HepG2 (cell line): ENCODE measurements around the gene MRFAP1L1. TPM values are rescaled to one million over a fixed set of nuclear protein-coding genes. Genes with fewer than 3 reads are reported as not detected.

Experiments
- RARA ChIP-seq: IDR thresholded peaks from 2 replicates; pipeline ENCODE4 v1.6.1; 2016; ENCODE audit warnings: missing genetic modification reagents, missing compliant biosample characterization
- SALL2 ChIP-seq: sonication (generic); formaldehyde crosslinking; IDR thresholded peaks from 2 replicates; pipeline ENCODE4 v1.8.1; 2023; ENCODE audit warnings: mild to moderate bottlenecking, missing genetic modification reagents, inconsistent platforms
- SKIL ChIP-seq: sonication (generic); formaldehyde crosslinking; IDR thresholded peaks from 2 replicates; pipeline ENCODE4 v1.8.0; 2022; ENCODE audit warnings: missing genetic modification reagents, mild to moderate bottlenecking, moderate library complexity, borderline replicate concordance
- ZFP82 ChIP-seq: sonication (generic); formaldehyde crosslinking; IDR thresholded peaks from 2 replicates; pipeline ENCODE4 v1.5.1; 2020; ENCODE audit warnings: mild to moderate bottlenecking, missing genetic modification reagents, borderline replicate concordance
- ZMAT5 ChIP-seq: sonication (generic); formaldehyde crosslinking; IDR thresholded peaks from 2 replicates; pipeline ENCODE4 v1.5.0; 2020; ENCODE audit warnings: mild to moderate bottlenecking, low read depth, missing genetic modification reagents, borderline replicate concordance
- ZNF510 ChIP-seq: sonication (generic); formaldehyde crosslinking; IDR thresholded peaks from 2 replicates; pipeline ENCODE4 v1.4.0; 2020; ENCODE audit warnings: low read depth, mild to moderate bottlenecking, missing genetic modification reagents
- ZNF552 ChIP-seq: sonication (generic); formaldehyde crosslinking; IDR thresholded peaks from 2 replicates; pipeline ENCODE4 v1.9.0; 2022; ENCODE audit warnings: missing genetic modification reagents, mild to moderate bottlenecking, borderline replicate concordance
- ZNF556 ChIP-seq: sonication (generic); formaldehyde crosslinking; IDR thresholded peaks from 2 replicates; pipeline ENCODE4 v1.4.0; 2020; ENCODE audit warnings: mild to moderate bottlenecking, missing genetic modification reagents, borderline replicate concordance
- ZNF770 ChIP-seq: sonication (generic); formaldehyde crosslinking; IDR thresholded peaks from 2 replicates; pipeline ENCODE4 v1.5.0; 2020; ENCODE audit warnings: mild to moderate bottlenecking, missing genetic modification reagents
- ZSCAN12 ChIP-seq: sonication (generic); formaldehyde crosslinking; IDR thresholded peaks from 2 replicates; pipeline ENCODE4 v1.9.0; 2021; ENCODE audit warnings: mild to moderate bottlenecking, missing genetic modification reagents
- polyA plus RNA-seq, 8 experiments: library from polyadenylated mRNA; depleted of rRNA in 3 of 8; stranded (reverse) in 7 of 8; unstranded in 1 of 8; fragments of >200 nt; fragmentation: Illumina TruSeq in 4 of 8; extraction: Trizol in 4 of 8; gene quantifications; 2 replicates each; pipeline versions ENCODE4 v1.2.1 to v1.2.3, GENCODE V29; 2011 to 2016; ENCODE audit warnings: low read depth in 4 of 8, missing spikeins in 1 of 8, mixed read lengths in 1 of 8; ENCODE audit not compliant: insufficient read depth in 1 of 8
- total RNA-seq, 5 experiments: library from RNA; depleted of rRNA; stranded (reverse); fragments of >200 nt; fragmentation: Illumina TruSeq; extraction: Trizol; gene quantifications; 2 replicates each; pipeline ENCODE4 v1.2.3, GENCODE V29; 2016; ENCODE audit warnings: low read depth in 1 of 5
- TF ChIP-seq, protein P1 (sequence below): sonication (generic); formaldehyde crosslinking; IDR thresholded peaks from 2 replicates; pipeline ENCODE4 v1.5.0; 2020; ENCODE audit warnings: mild to moderate bottlenecking, missing genetic modification reagents, borderline replicate concordance
- TF ChIP-seq, protein P2 (sequence below): sonication (generic); formaldehyde crosslinking; IDR thresholded peaks from 2 replicates; pipeline ENCODE4 v1.5.0; 2020; ENCODE audit warnings: mild to moderate bottlenecking, missing genetic modification reagents, borderline replicate concordance

Gene MRFAP1L1
- total and polyA plus RNA-seq, 2 of the 13 experiments (the other 11 are each of a cell fraction or from before 2014, with no cell fraction given), result 44.8 to 76.6 TPM

DNA sequence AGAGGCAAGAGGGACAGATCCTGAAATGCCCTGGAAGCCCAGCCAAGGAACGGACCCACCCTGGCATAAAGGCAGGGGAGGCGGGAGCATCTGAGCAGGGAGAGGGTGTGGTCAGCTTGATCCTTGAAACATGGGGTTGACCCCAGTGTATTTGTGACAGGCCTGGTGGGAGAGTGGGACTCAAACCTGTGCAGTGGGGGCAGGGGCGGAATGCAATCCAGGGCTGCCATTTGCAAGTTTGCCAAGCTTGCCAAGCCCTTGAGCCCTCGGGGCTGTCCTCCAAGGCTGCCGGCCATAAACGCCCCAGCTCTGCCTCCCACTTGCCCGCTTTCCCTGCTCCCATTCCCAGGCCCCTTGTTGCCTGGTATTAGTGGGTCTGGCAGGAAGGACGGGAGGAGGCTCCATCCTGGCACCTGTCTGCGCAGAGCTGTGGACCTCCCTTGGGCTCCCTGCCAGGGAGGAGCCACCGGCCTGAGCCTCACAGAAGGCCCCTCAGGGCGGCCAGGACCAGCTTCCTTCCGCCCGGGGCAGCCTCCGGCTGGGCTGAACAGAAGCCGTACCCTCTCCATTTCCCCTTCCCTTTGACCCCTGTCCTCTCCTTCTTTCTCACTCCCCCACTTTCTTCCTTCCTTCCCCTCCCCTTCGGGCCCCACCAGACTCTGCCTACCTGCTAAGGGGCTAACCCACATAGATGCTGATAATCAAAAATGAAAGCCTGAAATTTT lies 15.3 kb downstream of the MRFAP1L1 start (continued):
- TF ChIP-seq, protein P1, sequence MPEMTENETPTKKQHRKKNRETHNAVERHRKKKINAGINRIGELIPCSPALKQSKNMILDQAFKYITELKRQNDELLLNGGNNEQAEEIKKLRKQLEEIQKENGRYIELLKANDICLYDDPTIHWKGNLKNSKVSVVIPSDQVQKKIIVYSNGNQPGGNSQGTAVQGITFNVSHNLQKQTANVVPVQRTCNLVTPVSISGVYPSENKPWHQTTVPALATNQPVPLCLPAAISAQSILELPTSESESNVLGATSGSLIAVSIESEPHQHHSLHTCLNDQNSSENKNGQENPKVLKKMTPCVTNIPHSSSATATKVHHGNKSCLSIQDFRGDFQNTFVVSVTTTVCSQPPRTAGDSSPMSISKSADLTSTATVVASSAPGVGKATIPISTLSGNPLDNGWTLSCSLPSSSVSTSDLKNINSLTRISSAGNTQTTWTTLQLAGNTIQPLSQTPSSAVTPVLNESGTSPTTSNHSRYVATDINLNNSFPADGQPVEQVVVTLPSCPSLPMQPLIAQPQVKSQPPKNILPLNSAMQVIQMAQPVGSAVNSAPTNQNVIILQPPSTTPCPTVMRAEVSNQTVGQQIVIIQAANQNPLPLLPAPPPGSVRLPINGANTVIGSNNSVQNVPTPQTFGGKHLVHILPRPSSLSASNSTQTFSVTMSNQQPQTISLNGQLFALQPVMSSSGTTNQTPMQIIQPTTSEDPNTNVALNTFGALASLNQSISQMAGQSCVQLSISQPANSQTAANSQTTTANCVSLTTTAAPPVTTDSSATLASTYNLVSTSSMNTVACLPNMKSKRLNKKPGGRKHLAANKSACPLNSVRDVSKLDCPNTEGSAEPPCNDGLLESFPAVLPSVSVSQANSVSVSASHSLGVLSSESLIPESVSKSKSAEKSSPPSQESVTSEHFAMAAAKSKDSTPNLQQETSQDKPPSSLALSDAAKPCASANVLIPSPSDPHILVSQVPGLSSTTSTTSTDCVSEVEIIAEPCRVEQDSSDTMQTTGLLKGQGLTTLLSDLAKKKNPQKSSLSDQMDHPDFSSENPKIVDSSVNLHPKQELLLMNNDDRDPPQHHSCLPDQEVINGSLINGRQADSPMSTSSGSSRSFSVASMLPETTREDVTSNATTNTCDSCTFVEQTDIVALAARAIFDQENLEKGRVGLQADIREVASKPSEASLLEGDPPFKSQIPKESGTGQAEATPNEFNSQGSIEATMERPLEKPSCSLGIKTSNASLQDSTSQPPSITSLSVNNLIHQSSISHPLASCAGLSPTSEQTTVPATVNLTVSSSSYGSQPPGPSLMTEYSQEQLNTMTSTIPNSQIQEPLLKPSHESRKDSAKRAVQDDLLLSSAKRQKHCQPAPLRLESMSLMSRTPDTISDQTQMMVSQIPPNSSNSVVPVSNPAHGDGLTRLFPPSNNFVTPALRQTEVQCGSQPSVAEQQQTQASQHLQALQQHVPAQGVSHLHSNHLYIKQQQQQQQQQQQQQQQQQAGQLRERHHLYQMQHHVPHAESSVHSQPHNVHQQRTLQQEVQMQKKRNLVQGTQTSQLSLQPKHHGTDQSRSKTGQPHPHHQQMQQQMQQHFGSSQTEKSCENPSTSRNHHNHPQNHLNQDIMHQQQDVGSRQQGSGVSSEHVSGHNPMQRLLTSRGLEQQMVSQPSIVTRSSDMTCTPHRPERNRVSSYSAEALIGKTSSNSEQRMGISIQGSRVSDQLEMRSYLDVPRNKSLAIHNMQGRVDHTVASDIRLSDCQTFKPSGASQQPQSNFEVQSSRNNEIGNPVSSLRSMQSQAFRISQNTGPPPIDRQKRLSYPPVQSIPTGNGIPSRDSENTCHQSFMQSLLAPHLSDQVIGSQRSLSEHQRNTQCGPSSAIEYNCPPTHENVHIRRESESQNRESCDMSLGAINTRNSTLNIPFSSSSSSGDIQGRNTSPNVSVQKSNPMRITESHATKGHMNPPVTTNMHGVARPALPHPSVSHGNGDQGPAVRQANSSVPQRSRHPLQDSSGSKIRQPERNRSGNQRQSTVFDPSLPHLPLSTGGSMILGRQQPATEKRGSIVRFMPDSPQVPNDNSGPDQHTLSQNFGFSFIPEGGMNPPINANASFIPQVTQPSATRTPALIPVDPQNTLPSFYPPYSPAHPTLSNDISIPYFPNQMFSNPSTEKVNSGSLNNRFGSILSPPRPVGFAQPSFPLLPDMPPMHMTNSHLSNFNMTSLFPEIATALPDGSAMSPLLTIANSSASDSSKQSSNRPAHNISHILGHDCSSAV, result 0 out of 2 replicates have a peak, but pooled peaks have one; percentile 71
- TF ChIP-seq RARA (CRISPR knock-in tag), result no peak
- no peak for TF ChIP-seq ZSCAN12 (CRISPR knock-in tag)
- TF ChIP-seq ZMAT5 (CRISPR knock-in tag), result no peak
- no peak for TF ChIP-seq ZNF556
- TF ChIP-seq, protein P2, sequence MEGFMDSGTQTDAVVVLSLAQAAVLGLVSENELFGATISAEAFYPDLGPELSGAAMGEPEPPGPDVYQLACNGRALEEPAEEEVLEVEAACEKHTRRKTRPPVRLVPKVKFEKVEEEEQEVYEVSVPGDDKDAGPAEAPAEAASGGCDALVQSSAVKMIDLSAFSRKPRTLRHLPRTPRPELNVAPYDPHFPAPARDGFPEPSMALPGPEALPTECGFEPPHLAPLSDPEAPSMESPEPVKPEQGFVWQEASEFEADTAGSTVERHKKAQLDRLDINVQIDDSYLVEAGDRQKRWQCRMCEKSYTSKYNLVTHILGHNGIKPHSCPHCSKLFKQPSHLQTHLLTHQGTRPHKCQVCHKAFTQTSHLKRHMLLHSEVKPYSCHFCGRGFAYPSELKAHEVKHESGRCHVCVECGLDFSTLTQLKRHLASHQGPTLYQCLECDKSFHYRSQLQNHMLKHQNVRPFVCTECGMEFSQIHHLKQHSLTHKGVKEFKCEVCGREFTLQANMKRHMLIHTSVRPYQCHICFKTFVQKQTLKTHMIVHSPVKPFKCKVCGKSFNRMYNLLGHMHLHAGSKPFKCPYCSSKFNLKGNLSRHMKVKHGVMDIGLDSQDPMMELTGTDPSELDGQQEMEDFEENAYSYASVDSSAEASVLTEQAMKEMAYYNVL, result no peak
- TF ChIP-seq SALL2, result no peak
- no peak for TF ChIP-seq ZNF510 (CRISPR knock-in tag)
- TF ChIP-seq SKIL (CRISPR knock-in tag), result no peak
- 0 out of 2 replicates have a peak, but pooled peaks have one; percentile 59 for TF ChIP-seq ZNF552 (CRISPR knock-in tag)
- TF ChIP-seq ZNF770 (CRISPR knock-in tag), result 0 out of 2 replicates have a peak, but pooled peaks have one; percentile 39
- 0 out of 2 replicates have a peak, but pooled peaks have one; percentile 85 for TF ChIP-seq ZFP82 (CRISPR knock-in tag)
